OCI-LY3 (cell line): Measurements from ENCODE around the gene DPP10.

Experiments
- H2AFZ ChIP-seq: fragments of 200-600, 300-600 bp; shearing (Covaris generic); 2 replicates; pipeline ENCODE4 v1.6.0; 2014; ENCODE audit warnings: antibody characterized with exemption, low read depth, low read length
- H3K27ac ChIP-seq: fragments of 200-600, 300-600 bp; sonication (generic); 2 replicates; pipeline ENCODE4 v1.5.1; 2014; ENCODE audit warnings: mild to moderate bottlenecking, low read length, moderate library complexity, mixed read lengths
- H3K27me3 ChIP-seq: fragments of 200-600, 300-600 bp; sonication (generic); 2 replicates; pipeline ENCODE4 v1.6.1; 2014; ENCODE audit warnings: low read depth, low read length, mixed read lengths
- H3K36me3 ChIP-seq: fragments of 200-600, 300-600 bp; sonication (generic); replicated peaks from 2 replicates; pipeline ENCODE3; 2014; ENCODE audit warnings: low read depth, low read length, mixed read lengths
- H3K4me1 ChIP-seq: fragments of 300-600, 200-600 bp; sonication (generic); 2 replicates; pipeline ENCODE4 v1.6.1; 2014; ENCODE audit warnings: low read length, mixed read lengths
- H3K4me2 ChIP-seq: fragments of 200-600, 300-600 bp; sonication (generic); 2 replicates; pipeline ENCODE4 v1.6.1; 2014; ENCODE audit warnings: low read length, mixed read lengths
- H3K4me3 ChIP-seq: fragments of 300-600, 200-600 bp; sonication (generic); 2 replicates; pipeline ENCODE4 v1.5.1; 2014; ENCODE audit warnings: antibody characterized with exemption, mild to moderate bottlenecking, low read length, moderate library complexity
- H3K79me2 ChIP-seq: fragments of 300-600, 200-600 bp; shearing (Covaris generic); 2 replicates; pipeline ENCODE4 v1.6.1; 2014; ENCODE audit warnings: mild to moderate bottlenecking, low read length, mixed read lengths
- H3K9ac ChIP-seq: fragments of 300-600, 200-600 bp; shearing (Covaris generic); 2 replicates; pipeline ENCODE4 v1.6.0; 2014; ENCODE audit warnings: mild to moderate bottlenecking, low read length, moderate library complexity
- H3K9me3 ChIP-seq: fragments of 200-600, 300-600 bp; shearing (Covaris generic); 2 replicates; pipeline ENCODE4 v1.6.1; 2014; ENCODE audit warnings: low read length, mixed read lengths; ENCODE audit not compliant: insufficient read depth
- H4K20me1 ChIP-seq: fragments of 200-600, 300-600 bp; sonication (generic); 2 replicates; pipeline ENCODE4 v1.6.1; 2016; ENCODE audit warnings: low read length, mixed read lengths; ENCODE audit not compliant: insufficient read depth
- CTCF ChIP-seq: fragments of 200-600, 300-600 bp; sonication (generic); IDR thresholded peaks from 2 replicates; pipeline ENCODE4 v1.5.1; 2014; ENCODE audit warnings: antibody characterized with exemption, low read length, low read depth
- EZH2phosphoT487 ChIP-seq: fragments of 200-600 bp; shearing (Covaris generic); IDR thresholded peaks from 2 replicates; pipeline ENCODE4 v1.6.1; 2018; ENCODE audit warnings: antibody characterized with exemption, mixed run types, low read depth

The DPP10 gene

GRCh38 chr2:114859726-114860510, 417.5 kb downstream of the DPP10 start:
- Histone ChIP-seq H3K4me1 (no peaks in the 10 kb centered on the region), H3K4me2 (no peak overlapping the region), H3K9me3 (no peaks in the 10 kb centered on the region), H3K27ac (no peak overlapping the region), H3K79me2 (no peaks in the 10 kb centered on the region), H3K36me3 (no peaks in the 10 kb centered on the region), H3K4me3 (no peak overlapping the region), H4K20me1 (no peaks in the 10 kb centered on the region), H2AFZ (no peak overlapping the region), H3K9ac (no peak overlapping the region), H3K27me3 (no peaks in the 10 kb centered on the region)
- TF ChIP-seq EZH2phosphoT487 (no peak), CTCF (no peak)

- no peak for TF ChIP-seq CTCF
- no peak for TF ChIP-seq EZH2phosphoT487
- H3K9me3 ChIP-seq, result no peaks in the 10 kb centered on the region
- H3K4me2 ChIP-seq, result no peak overlapping the region
Measured at GRCh38 chr2:114862243-114862642, 419.8 kb downstream of the DPP10 start.

GRCh38 chr2:114864901-114865300, 422.5 kb downstream of the DPP10 start:
- H3K36me3 ChIP-seq, result no peaks in the 10 kb centered on the region
- no peaks in the 10 kb centered on the region for H3K79me2 ChIP-seq
- H2AFZ ChIP-seq, result no peak overlapping the region
- no peak overlapping the region for H3K9ac ChIP-seq
- TF ChIP-seq CTCF (no peak), EZH2phosphoT487 (no peak)
- H3K27me3 ChIP-seq, result no peaks in the 10 kb centered on the region
- H3K4me1 ChIP-seq, result no peaks in the 10 kb centered on the region
- no peaks in the 10 kb centered on the region for H4K20me1 ChIP-seq
- no peak overlapping the region for H3K4me3 ChIP-seq
- no peak overlapping the region for H3K4me2 ChIP-seq
- H3K9me3 ChIP-seq, result no peaks in the 10 kb centered on the region
- H3K27ac ChIP-seq, result no peak overlapping the region

More at GRCh38 chr2:114862243-114862642, 419.8 kb downstream of the DPP10 start:
- no peaks in the 10 kb centered on the region for H3K27me3 ChIP-seq
- no peak overlapping the region for H3K9ac ChIP-seq
- H3K36me3 ChIP-seq, result no peaks in the 10 kb centered on the region
- no peak overlapping the region for H3K4me3 ChIP-seq
- no peaks in the 10 kb centered on the region for H3K4me1 ChIP-seq
- H2AFZ ChIP-seq, result no peak overlapping the region
- no peaks in the 10 kb centered on the region for H4K20me1 ChIP-seq
- H3K27ac ChIP-seq, result no peak overlapping the region
- no peaks in the 10 kb centered on the region for H3K79me2 ChIP-seq

DNA sequence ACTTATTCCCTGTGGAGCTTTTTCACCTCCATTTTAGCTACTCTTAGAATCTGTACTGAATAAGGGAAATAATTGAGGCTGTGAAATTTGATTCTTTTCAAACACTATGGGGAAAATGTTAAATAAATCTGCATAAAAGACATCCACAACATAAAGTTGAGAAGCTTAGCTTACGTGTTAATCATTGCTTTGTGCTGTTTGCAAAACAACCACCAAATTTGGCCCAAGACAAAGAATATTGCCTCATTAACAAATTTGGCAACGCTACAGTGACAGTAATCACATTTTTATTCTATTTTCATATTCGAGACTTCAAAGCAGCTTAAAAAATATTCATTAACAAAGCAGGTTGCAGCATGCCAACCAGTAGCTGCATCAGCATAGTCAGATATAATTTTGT, 437.6 kb downstream of the DPP10 start:
- TF ChIP-seq EZH2phosphoT487, result no peak
- no peak for TF ChIP-seq CTCF

More for the DNA sequence above, 437.6 kb downstream of the DPP10 start:
- Histone ChIP-seq H3K79me2 (no peaks in the 10 kb centered on the region), H3K9me3 (no peaks in the 10 kb centered on the region), H3K9ac (no peak overlapping the region), H3K36me3 (no peaks in the 10 kb centered on the region), H3K4me3 (no peak overlapping the region), H3K27me3 (no peaks in the 10 kb centered on the region), H3K4me2 (no peak overlapping the region), H4K20me1 (no peaks in the 10 kb centered on the region), H3K27ac (no peak overlapping the region), H3K4me1 (no peaks in the 10 kb centered on the region), H2AFZ (no peak overlapping the region)
